GF-D8 (cell line): ENCODE data around the gene FNDC5.

ENCODE experiments used
- DNase-seq: peaks from one replicate; lab custom pipeline; 2025; lab: John Stamatoyannopoulos, UW

Gene FNDC5

DNA sequence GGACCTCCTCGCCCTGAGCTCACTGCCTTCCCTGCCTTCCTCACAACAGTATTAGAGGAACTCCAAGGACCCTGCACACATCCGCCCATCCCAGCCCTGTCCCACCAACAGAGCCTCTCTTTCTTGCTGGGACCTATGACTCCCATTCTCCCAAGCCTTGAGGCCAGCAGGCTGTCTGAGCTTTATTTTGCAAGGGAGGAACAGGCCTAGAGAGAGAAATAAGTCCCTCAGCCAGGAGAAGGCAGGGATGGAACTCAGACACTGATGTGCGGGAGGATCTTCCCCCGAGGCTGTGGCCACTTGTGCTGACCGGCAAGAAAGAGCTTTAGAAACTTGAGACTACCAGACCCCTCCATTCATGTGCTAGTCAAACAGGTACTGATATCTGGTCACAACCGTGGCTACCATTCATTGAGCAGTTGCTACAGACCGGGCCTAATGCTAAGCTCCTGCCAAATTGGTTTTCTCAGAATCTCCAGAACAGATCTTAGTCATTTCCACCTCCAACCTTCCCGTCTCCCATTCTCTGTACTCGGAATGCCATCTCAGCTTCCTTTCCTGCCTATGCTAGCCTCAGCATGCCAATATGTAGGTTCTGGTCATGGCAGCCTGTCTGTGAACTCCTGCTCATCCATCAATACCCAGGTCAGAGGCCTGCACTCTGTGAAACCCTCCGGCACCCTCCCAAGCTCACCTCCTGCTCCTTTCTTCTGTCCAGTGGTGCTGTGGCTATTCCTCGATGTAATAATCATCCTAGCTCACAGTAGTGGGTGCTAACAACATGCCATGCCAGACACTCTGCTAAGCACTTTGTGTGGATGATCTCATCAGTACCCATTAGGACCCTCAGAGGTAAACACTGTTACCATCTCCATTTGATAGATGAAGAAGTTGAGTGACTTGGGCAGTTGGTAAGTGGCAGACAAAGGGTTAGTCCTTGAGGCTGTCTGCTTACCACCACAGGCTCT, 26.7 kb upstream of the FNDC5 start:
- DNase-seq: no peak

DNA sequence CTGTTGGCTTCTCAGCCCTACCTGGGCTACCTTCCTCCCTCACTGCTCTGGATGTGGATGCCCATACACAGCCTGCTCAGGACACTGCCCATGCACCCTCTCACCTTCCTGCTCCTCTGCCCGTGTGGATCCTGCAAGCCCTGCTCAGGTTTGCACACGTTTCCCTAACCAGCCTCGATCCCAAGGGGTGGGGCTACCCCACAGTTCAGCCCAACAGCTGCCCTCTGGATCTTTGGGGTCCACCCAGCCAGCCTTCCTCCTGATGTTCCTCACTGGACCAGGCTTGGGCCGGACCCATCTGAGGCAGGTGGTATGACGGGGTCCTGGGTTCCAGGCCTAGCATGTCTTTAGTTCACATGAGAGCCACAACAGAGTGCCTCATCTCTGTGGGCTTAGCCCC, 25.7 kb upstream of the FNDC5 start:
- DNase-seq: no peak

GRCh38 chr1:32895325-32896215, 24.9 kb upstream of the FNDC5 start:
- no peak for DNase-seq

DNA sequence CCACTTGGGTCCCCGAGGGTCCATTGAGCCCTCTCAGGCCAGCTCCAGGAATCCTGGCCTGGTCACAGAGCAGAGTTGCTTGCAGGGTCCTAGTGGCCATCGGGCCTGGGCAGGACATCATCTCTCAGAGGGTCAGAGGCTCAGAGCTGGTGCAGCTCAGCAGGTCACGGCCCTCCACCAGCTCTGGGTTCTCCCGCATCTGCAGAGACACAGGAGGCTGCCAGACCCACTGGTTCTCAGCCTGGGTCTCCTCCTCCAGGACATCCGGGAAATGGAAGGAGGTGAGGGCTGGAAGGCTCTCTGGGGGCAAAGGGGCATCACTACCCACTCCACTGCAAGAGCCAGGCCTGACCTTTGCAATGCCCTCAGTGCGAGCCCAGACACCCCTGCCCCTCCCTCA, 24.0 kb upstream of the FNDC5 start:
- no peak for DNase-seq

DNA sequence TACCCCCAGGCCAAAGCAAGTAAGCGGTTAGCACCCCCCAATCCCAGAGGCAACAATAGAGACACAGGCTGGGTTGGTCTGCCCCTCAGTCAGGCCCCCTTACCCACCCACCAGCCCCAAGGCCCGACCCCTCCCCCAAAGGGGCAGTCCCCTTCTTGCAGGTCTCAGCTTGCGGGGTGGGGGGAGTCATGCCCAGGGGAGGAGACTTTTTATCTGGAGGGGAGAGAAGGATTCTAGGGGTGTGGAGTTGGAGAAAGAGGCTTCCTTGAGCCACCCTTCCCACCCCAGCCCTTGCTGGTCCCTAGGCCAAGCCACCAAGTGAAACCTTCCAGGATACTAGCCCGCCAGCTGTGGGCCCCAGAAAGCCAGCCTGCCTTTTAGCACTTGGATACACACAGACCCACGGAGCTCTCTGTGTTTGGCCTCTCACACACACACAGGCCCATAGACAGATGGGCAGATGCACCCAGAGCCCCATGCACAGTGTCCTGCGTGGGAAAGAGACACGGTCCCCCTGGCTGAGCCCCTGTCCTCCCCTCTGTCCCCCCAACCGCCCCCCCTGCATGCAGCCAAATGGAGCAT, 23.4 kb upstream of the FNDC5 start:
- no peak for DNase-seq

- no peak for DNase-seq
Measured at GRCh38 chr1:32893198-32894018, 22.7 kb upstream of the FNDC5 start.

- no peak for DNase-seq
Measured at GRCh38 chr1:32892368-32893197, 21.9 kb upstream of the FNDC5 start.

GRCh38 chr1:32891630-32892029, 20.9 kb upstream of the FNDC5 start:
- no peak for DNase-seq

DNA sequence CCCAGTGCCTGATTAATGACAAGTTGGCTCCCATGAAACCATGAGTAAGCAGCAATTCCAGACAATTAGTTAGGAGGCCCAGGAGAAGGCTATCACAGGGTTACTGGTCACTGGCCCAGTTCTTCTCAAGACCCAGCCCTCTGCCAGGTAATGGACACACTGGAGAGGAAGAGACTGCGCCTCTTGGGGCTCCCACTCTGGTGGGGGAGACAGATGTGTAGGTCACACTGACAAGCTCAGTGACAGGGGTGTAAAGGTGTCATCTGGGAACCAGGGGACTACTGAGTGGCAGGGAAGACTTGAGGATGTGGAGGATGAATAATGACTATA, 20.5 kb upstream of the FNDC5 start:
- no peak for DNase-seq

DNA sequence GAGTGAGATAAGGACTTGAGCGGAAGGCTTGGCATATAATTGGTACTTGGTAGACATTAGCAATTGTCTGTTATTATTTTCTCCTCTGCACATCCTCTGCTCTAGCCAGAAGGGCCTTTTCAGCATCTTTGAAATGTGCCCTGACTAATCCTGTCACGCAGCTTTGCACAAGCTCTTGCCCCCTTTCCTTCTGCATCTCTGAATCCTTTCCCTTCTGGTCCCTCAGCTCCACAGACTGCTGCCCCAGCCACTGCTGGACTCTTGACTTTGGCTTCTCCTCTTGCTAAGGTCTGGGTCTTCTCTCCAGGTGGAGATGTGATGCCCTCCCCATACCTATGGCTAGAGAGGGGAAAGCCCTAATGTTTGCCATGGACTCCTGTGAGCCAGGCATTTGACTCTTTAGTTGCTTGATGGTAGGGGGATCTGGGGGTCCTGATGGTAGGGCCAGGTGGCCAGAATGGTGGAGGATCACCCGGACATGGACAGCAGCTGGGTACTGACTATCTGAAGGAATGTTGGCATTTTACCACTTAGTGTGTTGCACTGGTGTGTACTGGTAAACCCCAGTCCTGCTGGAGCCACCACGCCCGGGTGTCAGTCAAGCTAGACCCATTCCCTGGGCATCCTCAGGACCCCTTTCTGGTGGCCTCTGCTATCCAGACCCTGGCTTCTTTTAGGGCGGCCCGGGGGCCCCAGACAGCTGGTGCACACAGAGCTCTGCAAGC, 20.0 kb upstream of the FNDC5 start:
- DNase-seq: no peak

- DNase-seq: no peak
Measured at GRCh38 chr1:32889731-32890278, 19.1 kb upstream of the FNDC5 start.

DNA sequence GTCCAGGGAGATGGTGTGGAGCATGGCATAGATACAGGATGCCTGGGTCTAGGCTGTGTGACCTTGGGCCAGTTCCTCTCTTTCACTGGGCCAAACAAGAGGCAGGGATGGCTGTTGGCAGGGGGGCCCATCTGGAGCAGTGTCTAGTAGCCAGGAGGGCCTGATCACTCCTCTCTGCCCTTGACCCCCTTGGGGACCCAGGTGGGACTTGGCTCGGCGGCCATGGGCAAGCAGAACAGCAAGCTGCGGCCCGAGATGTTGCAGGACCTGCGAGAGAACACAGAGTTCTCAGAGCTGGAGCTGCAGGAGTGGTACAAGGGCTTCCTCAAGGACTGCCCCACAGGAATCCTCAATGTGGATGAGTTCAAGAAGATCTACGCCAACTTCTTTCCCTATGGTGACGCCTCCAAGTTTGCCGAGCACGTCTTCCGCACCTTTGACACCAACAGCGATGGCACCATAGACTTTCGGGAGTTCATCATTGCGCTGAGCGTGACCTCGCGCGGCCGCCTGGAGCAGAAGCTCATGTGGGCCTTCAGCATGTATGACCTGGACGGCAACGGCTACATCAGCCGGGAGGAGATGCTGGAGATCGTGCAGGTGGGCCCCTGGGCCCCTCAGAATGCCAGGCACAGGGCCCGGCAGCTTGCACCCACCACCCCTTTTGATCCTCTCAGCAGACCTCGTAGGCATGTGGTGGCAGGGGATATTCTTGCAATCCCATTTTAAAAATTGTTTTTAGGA, 18.1 kb upstream of the FNDC5 start:
- DNase-seq: no peak

DNA sequence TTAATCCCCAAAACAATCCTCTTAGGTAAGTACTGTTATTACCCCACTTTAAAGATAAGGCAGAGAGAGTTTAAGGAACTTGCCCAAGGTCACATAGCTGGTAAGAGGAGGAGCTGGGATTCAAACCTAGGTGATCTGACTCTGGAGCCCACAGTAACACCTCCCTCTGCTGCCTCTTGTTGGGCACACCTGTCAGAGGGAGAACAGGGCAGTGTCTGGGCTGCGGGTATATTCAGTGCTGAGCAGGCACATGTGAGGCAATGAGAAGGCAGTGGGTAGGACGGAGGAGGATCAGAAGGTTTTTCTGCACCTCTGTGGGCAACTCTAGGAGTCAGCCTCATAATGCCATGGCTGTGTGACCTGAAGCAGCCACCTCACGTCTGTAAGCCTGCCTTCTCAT, 17.4 kb upstream of the FNDC5 start:
- DNase-seq: no peak

- DNase-seq: no peak
Measured at GRCh38 chr1:32887623-32888022, 16.9 kb upstream of the FNDC5 start.

DNA sequence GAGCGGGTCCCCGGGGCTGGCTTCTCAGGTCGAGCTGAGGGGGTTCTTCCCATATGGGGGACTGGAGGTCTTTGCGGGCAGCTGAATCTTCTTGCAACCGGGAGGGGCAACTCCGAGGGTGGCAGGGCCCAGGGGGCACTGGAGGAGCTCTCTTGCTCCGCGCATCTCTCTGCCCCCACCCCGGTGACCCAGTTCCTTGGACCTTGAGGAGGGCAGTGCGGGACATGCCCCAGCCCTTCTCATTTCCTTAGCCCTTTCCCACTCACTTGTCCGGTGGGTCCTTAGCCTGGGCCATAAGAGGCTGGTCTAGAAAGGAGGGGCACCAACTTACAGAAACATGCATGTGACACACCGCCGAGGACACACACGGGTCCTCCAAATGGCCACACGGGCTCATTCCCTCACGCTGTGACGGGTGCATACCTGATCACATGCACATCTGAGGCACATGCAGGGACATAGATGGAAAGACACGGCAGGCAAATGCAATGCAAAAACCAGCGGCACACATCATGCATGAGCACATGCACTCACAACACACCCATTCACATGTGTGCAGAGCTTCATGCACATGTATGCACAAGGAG, 16.2 kb upstream of the FNDC5 start:
- DNase-seq: no peak

DNA sequence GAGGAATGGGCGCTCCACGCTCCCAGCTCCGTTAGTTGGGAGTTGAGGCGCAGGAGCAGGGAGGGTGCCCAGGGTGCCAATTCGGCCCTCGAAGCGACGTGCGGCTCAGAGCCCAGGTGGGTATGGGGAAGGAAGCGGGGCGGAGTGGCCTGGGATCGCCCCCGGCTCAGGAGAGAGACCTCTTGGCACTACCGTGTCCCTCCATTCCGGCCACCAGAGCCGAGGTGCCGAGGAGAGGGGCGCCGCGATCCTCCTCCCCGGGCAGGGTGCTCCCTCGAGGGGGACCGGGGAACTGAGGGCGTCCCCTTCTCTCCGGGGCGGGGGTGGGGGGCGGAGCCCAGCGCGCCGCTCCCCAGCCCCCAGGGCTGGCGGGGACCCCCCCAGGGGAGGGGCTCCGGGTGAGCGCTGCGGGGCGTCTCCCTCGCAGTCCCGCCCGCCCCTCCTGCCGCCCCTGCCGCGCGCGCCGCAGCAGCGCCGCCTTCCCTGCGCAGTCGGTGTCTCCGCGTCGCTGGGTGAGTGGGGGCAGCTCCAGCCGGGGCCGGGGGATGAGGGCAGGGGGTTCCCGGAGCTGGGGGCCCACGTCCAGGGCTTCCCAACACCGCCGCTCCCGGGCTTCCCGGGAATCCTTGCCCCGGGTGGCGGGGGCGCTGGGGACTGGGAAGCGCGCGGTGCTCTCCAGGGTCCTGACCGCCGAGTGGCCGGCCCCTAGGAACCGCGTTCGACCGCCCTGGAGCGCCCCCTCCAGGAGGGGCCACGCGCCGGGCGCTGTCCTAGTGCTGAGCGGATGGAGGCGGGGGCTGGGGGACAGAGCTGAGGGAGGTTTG, 15.5 kb upstream of the FNDC5 start, which contains the start of gene HPCA:
Gene HPCA (plus strand): TSS at position 488 of the 824 bp plus-strand sequence. CDS start 2,408 bp downstream, outside the sequence.
- no peak for DNase-seq

- DNase-seq: no peak
Measured at GRCh38 chr1:32885676-32886003, 14.9 kb upstream of the FNDC5 start.

DNA sequence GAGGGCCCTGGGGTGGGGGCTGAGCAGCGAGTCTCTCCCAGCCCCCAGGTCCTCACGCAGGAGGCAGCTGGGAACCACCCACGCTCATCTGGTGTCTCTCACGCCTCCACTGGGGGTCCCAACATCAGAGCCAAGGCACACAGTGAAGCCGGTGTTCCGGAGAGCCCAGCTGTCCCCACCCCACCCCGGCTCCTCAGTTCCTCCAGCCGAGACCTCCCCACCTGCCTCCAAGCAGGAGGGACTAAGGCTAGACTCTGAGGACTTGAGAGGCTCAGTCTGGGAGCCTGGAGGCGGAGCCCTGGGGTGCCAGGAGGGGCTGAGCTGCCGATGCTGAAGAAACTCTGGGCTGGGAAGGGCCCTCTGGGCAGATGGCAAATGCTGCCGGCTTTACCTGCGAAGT, 14.0 kb upstream of the FNDC5 start:
- no peak for DNase-seq
